ENCODE measurements around the gene AGPAT2.

DNA sequence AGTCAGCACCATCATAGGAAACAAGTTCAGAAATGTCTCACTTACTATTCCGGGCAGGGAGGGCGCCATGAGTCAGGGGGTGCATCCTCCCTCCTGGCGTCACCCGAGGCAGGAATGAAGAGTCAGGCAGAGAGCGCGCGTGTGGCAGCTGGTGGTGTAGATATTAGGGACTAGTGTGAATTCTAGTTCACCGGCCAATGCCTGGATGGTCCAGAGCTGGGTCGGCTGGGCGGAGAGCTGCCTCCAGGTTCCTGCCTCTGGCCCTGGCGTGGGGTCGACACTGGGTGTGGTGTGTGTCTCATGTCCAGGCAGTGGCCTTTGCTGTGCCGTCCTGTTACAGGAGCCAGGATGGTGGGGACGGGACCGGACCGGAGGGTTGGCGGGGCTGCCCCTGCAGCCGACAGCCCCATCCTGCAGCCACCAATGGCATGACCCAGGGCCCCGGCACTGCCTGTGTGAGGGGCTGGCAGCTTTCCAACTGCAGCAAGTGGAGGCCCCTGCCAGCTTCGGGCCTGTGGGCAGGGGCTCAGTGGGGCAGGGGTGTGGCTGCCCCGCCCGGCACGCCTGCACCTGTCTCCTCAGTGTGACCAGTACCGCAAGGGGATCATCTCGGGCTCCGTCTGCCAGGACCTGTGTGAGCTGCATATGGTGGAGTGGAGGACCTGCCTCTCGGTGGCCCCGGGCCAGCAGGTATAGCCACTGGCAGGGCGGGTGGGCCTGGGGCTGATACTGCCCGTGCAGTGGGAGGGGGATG lies 34.3 kb upstream of the AGPAT2 start:
- TF ChIP-seq, protein P1, sequence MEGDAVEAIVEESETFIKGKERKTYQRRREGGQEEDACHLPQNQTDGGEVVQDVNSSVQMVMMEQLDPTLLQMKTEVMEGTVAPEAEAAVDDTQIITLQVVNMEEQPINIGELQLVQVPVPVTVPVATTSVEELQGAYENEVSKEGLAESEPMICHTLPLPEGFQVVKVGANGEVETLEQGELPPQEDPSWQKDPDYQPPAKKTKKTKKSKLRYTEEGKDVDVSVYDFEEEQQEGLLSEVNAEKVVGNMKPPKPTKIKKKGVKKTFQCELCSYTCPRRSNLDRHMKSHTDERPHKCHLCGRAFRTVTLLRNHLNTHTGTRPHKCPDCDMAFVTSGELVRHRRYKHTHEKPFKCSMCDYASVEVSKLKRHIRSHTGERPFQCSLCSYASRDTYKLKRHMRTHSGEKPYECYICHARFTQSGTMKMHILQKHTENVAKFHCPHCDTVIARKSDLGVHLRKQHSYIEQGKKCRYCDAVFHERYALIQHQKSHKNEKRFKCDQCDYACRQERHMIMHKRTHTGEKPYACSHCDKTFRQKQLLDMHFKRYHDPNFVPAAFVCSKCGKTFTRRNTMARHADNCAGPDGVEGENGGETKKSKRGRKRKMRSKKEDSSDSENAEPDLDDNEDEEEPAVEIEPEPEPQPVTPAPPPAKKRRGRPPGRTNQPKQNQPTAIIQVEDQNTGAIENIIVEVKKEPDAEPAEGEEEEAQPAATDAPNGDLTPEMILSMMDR (conservative IDR thresholded peaks at IDR 0.05 in 1 of 2, IDR thresholded peaks at IDR 0.05 in 1 of 2; ENCODE audit: low read depth in 1 of 2, low read length in 2 of 2): no peak
- TF ChIP-seq EZH2 (IDR thresholded peaks at IDR 0.05; ENCODE audit: low read length, missing control alignments): no peak

All from fibroblast of lung (primary cell).